Activated T-cell treated with anti-CD3 and anti-CD28 coated beads for 48 hours (primary cell): Measurements from ENCODE around the gene CLTCL1.
A peak's percentile ranks its signal among the peaks of the same experiment; 100 is the strongest.
"Not testable (repeated sequence)": the region's sequence is repeated elsewhere in the genome, so short reads cannot be mapped to it uniquely, and the experiment has no call there.

Experiments
- DNase-seq: peaks from one replicate; pipeline ENCODE4 v3.0.0-alpha.2; 2020; ENCODE audit warnings: low read depth

CLTCL1 gene

GRCh38 chr22:19291580-19292457 lies at the start of gene CLTCL1:
TSS of gene CLTCL1 (minus strand) at chr22:19291719. CDS start at chr22:19291641, 78 bp downstream.
- DNase-seq: peak; percentile 60

DNA sequence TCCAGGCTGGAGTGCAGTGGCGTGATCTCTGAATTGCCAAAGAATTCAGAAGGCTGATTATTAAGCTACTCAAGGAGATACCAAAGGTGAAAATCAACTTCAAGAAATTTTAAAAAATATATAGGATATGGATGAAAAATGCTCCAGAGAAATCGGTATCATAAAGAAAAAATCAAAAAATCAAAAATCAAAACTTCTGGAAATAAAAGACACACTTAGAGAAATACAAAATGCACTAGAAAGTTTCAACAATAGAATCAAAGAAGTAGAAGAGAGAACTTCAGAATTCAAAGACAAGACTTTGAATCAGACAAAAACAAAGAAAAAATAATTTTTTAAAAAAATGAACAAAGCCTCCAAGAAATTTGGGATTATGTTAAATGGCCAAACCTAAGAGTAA lies 45.6 kb upstream of the CLTCL1 start:
- no peak for DNase-seq

- no peak for DNase-seq
Observed at GRCh38 chr22:19336133-19337075, 44.9 kb upstream of the CLTCL1 start.

GRCh38 chr22:19331975-19332374 lies 40.5 kb upstream of the CLTCL1 start:
- no peak for DNase-seq

DNA sequence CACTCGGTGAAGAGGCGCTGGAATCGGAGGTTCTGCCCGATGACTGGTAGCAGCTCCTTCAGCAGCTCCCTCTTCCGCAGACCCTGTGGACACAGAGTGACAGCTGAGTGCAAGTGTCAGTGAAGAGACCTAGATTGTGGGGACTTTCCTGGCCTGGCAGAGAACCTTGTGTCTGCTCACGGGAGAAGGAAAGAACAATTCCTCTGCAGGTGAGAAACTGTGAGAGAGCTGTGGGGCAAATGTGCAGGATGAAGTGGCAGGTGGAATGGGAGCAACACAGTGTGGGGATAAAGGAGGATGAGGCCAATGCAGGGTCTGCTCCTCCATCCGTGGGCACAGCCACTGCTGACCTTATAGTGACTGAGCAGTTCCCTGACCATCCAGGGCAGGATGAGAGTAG lies 40.0 kb upstream of the CLTCL1 start:
- no peak for DNase-seq

- no peak for DNase-seq
Observed at GRCh38 chr22:19330865-19331418, 39.4 kb upstream of the CLTCL1 start.

DNA sequence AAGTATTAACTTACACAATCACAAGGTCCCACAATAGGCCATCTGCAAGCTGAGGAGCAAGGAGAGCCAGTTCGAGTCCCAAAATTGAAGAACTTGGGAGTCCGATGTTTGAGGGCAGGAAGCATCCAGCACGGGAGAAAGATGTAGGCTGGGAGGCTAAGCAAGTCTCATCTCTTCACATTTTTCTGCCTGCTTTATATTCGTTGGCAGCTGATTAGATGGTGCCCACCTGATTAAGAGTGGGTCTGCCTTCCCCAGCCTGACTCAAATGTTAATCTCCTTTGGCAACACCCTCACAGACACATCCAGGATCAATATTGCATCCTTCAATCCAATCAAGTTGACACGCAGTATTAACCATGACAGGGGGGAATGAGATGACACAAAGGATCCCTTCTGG lies 38.7 kb upstream of the CLTCL1 start:
- not testable (repeated sequence) for DNase-seq

DNA sequence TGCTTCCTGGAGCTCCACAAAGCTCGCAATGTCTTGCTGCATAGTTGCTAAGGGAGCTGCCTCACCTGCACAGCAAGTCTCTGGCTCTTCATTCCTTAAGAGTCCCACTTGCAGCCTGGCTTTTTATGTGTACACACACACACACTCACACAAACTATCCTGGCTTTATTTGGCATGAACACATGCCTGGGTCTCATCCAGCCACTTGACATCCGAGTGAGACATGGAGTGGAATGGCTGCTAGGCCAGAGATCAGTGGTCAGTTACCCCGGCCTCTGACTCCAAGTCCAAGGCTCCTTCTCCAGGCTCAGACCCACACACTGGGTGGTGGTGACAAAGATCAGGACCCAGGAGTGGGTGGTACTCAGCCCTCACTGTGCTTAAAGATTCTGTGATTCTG lies 37.9 kb upstream of the CLTCL1 start:
- no peak for DNase-seq

DNA sequence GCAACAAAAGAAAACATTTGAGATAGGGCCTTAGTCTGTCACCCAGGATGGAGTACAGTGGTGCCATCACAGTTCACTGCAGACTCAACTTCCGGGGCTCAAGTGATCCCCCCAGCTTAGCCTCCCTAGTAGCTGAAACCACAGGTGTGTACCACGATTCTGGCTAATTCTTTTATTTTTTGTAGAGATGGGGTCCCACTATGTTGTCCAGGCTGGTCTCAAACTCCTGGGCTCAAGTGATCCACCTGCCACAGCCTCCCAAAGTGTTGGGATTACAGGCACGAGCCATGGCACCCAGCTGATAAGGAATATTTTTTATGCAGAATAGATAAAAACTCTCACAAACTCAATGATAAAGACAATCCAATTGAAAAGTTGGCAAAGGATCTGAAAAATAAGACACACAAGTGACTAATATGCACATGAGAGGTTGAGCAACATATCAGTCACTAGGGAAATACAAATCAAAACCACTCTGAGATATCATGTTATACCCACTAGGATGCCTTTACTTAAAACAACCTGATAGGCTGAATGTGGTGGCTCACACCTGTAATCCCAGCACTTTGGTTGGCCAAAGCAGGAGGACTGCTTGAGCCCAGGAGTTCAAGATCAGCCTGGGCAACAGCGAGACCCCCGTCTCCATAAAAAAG lies 33.9 kb upstream of the CLTCL1 start:
- DNase-seq: no peak

GRCh38 chr22:19323420-19323819 lies 31.9 kb upstream of the CLTCL1 start:
- DNase-seq: not testable (repeated sequence)

GRCh38 chr22:19321757-19322156 lies 30.2 kb upstream of the CLTCL1 start:
- no peak for DNase-seq

DNA sequence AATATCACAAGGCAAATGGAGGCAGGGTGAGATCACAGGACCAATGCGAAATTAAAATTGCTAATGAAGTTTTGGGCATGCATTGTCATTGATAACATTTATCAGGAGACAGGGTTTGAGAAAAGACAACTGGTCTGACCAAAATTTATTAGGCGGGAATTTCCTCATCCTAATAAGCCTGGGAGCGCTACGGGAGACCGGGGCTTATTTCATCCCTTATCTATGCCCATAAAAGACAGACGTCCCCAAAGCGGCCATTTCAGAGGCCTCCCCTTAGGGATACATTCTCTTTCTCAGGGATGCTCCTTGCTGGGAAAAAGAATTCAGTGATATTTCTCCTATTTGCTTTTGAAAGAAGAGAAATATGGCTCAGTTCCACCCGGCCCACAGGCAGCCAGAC lies 28.6 kb upstream of the CLTCL1 start:
- not testable (repeated sequence) for DNase-seq

DNA sequence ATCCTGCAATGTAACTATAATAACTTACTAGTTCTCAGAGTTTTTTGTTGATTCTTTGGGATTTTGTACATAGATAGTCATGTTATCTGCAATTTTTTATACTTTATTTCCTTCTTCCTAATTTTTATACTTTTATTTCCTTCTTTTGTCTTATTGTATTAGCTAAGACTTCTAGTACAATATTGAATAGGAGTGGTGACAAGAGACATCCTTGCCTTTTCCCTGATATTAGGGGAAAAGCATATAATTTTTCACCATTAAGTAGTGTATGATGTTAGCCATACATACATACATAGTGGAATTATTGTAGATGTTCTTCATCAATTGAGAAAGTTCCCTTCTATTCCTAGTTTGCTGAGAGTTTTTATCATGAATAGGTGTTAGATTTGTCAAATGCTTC lies 27.8 kb upstream of the CLTCL1 start:
- DNase-seq: no peak

- DNase-seq: no peak
Observed at GRCh38 chr22:19317865-19318264, 26.3 kb upstream of the CLTCL1 start.

DNA sequence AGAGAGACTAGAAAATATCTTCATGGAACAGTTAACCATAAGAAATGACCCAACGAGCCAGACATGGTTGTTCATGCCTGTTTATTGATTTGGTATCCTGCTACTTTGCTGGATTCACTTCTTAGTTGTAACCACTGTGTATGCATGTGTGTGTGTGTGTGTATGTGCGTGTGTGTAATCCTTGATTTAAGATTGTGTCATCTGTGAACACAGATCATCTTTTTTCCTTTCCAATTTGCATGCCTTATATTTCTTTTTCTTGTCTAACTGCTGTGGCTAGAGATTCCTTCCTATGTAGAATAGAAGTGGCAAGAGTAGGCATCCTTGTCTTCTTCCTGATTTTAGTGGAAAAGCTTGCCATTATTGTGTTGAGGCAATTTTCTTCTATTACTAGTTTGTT lies 16.4 kb upstream of the CLTCL1 start:
- DNase-seq: no peak

DNA sequence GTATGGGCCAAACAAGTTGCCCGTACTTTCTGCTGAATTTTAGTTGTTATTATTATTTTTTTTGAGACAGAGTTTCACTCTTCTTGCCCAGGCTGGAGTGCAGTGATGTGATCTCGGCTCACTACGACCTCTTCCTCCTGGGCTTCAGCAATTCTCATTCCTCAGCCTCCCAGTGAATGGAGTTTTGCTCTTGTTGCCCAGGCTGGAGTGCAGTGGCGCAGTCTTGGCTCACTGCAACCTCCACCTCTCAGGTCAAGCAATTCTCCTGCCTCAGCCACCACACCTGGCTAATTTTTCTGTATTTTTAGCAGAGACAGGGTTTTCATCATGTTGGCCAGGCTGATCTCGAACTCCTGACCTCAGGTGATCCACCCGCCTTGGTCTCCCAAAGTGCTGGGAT lies 15.0 kb upstream of the CLTCL1 start:
- DNase-seq: not testable (repeated sequence)

GRCh38 chr22:19304547-19304946 lies 13.0 kb upstream of the CLTCL1 start:
- no peak for DNase-seq

- no peak for DNase-seq
Observed at GRCh38 chr22:19303785-19304184, 12.3 kb upstream of the CLTCL1 start.

DNA sequence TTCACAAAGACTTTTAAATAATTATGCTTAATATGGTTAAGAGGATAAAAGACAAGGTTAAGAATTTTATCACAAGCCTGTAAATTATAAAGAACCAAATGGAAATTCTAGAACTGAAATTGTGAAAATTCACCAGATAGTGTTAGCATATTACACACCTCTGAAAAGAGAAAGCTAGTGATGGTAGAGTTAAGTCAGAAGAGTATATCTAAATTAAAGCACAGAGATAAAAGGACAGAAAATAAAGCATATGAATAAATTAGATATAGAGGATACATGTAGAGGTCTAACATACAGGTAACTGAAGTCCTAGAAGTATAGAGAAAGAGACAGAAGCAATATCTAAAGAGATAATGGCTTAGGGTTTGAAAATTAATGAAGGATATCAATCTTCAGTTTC lies 4.2 kb upstream of the CLTCL1 start:
- DNase-seq: no peak

- DNase-seq: no peak
Observed at GRCh38 chr22:19292458-19293230, 1.1 kb upstream of the CLTCL1 start.

DNA sequence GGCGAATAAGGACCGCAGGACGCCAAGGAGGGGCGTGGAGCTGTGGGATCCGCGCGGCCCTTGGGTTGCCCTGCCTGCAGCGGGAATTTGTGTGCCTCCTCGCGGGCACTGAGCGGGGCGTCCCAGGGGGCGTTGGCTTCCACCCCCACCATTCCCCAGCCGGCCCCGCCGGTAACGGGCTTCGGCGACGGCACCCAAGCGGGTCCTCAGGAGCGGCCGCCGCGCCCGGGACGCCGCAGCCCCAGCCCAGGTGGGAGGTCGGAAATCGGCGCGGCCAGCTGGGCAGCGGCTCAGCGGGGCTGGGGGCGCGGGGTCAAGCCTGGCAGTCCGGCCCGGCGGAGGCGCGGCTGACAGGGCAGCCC lies 320 bp downstream of the CLTCL1 start:
- peak; percentile 12 for DNase-seq
